Activated B cell treated with CpG ODN at 0.5 μM for 24 hours (primary cell): Measurements from ENCODE around the gene GGT7. TPM values are rescaled to one million over a fixed set of nuclear protein-coding genes. Genes with fewer than 3 reads are reported as not detected.
"Not testable (repeated sequence)": the region's sequence is repeated elsewhere in the genome, so short reads cannot be mapped to it uniquely, and the experiment has no call there.

Source experiments
- ATAC-seq: fragments of 200-7000 bp; cut with Tn5 transposase; one replicate; pipeline ENCODE4 v1.10.0; 2021; ENCODE audit warnings: low read depth, mild to moderate bottlenecking, moderate library complexity
- CTCF ChIA-PET: fragments of 350-600 bp; sonication (Branson Sonifier 250); formaldehyde crosslinking; loops from one replicate; lab custom pipeline; 2021; ENCODE audit warnings: antibody characterized with exemption; lab: Charles Lee
- POLR2A ChIA-PET: fragments of 350-600 bp; sonication (Branson Sonifier 250); formaldehyde crosslinking; loops from one replicate; lab custom pipeline; 2021; ENCODE audit warnings: antibody characterized with exemption; lab: Charles Lee
- DNase-seq: peaks from one replicate; pipeline ENCODE4 v3.0.0; 2022
- H3K27ac Mint-ChIP-seq: one replicate; pipeline ENCODE4 v1.8.0; 2020; ENCODE audit warnings: mixed read lengths
- H3K27me3 Mint-ChIP-seq: one replicate; pipeline ENCODE4 v1.8.0; 2021; ENCODE audit warnings: mixed read lengths
- H3K36me3 Mint-ChIP-seq: one replicate; pipeline ENCODE4 v1.8.0; 2021; ENCODE audit warnings: low read depth, mixed read lengths
- H3K4me1 Mint-ChIP-seq: one replicate; pipeline ENCODE4 v1.8.0; 2021; ENCODE audit warnings: mixed read lengths
- H3K4me3 Mint-ChIP-seq: one replicate; pipeline ENCODE4 v1.8.0; 2020; ENCODE audit warnings: mild to moderate bottlenecking, mixed read lengths
- H3K9me3 Mint-ChIP-seq: one replicate; pipeline ENCODE4 v1.8.0; 2020; ENCODE audit warnings: mixed read lengths
- intact Hi-C: fragments of 100-400 bp; cut with micrococcal nuclease; formaldehyde crosslinking; loops from one replicate; pipeline ENCODE4 v1.15.1; 2024
- total RNA-seq: library from RNA; stranded (reverse); gene quantifications from 2 replicates; pipeline ENCODE4 v1.2.3, GENCODE V29; 2022
- TF ChIP-seq, protein P1 (sequence below): fragments of 200-600 bp; IDR thresholded peaks from one replicate; pipeline ENCODE4 v1.8.0; 2022; ENCODE audit warnings: antibody characterized with exemption, mild to moderate bottlenecking

GGT7 gene
- total RNA-seq, 1 donor from 2014 or later = 20.6 TPM

DNA sequence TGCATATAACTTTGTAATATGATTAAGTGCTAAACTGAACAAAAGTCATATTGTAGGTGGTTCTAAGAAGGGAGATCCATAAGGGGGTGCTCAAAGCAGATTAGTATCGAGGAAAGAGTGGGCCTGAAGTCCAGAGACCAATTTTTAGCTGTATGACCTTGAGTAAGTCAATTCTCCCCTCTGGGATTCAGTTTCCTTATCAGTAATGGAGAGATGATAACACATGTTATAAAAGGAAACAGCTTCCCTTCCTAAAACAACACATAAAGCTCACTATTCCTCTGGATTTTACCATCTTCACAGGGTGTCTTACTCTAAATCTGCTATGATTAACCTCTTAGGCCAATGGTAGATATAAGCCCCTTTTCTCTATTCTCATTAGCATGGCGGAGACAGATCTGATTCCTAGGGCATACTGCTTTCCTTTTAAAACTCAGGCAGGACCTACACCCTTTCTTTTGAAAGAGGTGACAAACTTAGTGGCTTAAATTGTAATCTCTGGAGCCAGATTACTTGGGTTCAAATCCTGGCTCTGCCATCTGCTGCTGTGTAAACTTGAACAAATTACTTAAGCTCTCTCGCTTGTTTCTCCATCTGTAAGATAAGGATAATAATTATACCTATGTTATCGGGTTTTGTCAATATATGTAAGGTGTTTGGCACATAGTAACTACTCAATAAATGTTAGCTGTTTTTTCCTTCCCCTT, 43.2 kb upstream of the GGT7 start:
- ChIA-PET CTCF (no interaction called here), POLR2A (no interaction called here)
- Mint-ChIP-seq H3K27ac (no peak overlapping the region), H3K9me3 (no peaks in the 10 kb centered on the region), H3K4me1 (no peaks in the 10 kb centered on the region), H3K27me3 (no peaks in the 10 kb centered on the region), H3K4me3 (no peak overlapping the region), H3K36me3 (peaks cover 6% of the 10 kb centered on the region)
- intact Hi-C loops = no loop called here
- DNase-seq (no peak), ATAC-seq (no peak)
- TF ChIP-seq, protein P1, sequence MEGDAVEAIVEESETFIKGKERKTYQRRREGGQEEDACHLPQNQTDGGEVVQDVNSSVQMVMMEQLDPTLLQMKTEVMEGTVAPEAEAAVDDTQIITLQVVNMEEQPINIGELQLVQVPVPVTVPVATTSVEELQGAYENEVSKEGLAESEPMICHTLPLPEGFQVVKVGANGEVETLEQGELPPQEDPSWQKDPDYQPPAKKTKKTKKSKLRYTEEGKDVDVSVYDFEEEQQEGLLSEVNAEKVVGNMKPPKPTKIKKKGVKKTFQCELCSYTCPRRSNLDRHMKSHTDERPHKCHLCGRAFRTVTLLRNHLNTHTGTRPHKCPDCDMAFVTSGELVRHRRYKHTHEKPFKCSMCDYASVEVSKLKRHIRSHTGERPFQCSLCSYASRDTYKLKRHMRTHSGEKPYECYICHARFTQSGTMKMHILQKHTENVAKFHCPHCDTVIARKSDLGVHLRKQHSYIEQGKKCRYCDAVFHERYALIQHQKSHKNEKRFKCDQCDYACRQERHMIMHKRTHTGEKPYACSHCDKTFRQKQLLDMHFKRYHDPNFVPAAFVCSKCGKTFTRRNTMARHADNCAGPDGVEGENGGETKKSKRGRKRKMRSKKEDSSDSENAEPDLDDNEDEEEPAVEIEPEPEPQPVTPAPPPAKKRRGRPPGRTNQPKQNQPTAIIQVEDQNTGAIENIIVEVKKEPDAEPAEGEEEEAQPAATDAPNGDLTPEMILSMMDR = no peak

DNA sequence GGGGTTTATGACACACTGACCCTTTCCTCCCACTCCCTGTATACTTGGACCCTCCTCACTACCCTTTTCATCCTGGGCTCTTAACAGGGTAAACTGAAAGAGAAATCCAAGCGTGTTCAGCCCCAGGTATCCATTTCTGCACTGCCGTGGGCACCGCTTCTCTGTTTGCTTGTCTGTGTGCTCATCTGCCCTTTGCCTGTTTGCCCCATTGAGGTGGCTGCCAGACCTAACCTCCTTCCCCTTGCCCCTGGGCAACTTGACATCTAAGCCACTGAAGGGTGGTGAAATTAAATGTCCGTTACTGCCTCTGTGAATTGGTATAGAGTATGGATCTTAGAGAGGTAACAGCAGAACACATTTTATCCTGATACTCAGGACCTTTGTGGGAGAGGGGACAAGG, 42.5 kb upstream of the GGT7 start:
- intact Hi-C loops = no loop called here
- ChIA-PET POLR2A (no interaction called here), CTCF (no interaction called here)
- no peaks in the 10 kb centered on the region for H3K9me3 Mint-ChIP-seq
- H3K4me1 Mint-ChIP-seq = no peaks in the 10 kb centered on the region
- peaks cover 2% of the 10 kb centered on the region for H3K36me3 Mint-ChIP-seq
- ATAC-seq (no peak), DNase-seq (no peak)
- no peaks in the 10 kb centered on the region for H3K27me3 Mint-ChIP-seq
- H3K4me3 Mint-ChIP-seq = no peak overlapping the region
- TF ChIP-seq, protein P1 = no peak
- no peak overlapping the region for H3K27ac Mint-ChIP-seq

DNA sequence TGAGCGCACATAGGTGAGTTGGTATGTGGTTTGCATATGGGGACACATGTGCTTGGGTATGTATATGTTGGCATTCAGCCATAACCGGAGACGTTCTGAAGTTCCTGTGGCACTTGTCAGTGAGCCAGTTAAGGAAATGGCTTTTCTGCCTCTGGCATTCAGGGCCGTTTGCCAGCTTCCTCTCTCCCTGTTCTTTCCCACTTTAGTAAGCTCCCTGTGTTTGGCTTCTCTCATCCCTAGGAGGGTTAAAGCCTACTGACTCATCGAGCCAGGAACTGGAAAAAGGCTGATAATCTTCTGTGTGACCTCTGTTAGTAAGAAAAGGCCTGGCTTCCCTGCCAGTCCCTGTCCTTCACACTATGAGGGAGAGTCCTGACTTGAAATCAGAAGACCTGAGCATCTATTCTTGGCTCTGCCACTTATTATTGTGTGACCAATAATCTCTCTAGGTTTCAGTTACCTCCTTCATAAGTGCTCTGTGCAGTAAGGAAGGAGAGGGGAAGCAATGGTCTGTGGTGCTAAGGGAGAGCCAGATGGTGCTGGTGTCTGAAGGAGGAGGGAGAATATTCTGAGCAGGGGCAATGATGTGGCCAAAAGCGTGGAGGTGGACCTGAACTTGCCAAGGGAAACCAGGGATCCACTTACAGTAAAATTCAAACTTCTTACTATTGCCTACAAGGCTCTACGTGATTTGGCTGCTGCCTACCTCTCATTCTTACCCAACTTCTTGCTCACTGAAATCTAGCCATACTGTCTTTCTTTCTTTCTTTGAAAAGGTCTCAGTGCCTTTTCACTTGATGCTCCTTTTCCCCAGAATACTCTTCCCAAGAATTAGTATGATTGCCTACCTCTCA, 35.2 kb upstream of the GGT7 start:
- intact Hi-C loops = no loop called here
- Mint-ChIP-seq H3K9me3 (no peaks in the 10 kb centered on the region), H3K27me3 (no peaks in the 10 kb centered on the region), H3K27ac (no peak overlapping the region), H3K4me3 (no peak overlapping the region), H3K36me3 (no peaks in the 10 kb centered on the region), H3K4me1 (no peaks in the 10 kb centered on the region)
- ATAC-seq = no peak
- POLR2A ChIA-PET = no interaction called here
- TF ChIP-seq, protein P1 = no peak
- CTCF ChIA-PET = no interaction called here
- DNase-seq = no peak

DNA sequence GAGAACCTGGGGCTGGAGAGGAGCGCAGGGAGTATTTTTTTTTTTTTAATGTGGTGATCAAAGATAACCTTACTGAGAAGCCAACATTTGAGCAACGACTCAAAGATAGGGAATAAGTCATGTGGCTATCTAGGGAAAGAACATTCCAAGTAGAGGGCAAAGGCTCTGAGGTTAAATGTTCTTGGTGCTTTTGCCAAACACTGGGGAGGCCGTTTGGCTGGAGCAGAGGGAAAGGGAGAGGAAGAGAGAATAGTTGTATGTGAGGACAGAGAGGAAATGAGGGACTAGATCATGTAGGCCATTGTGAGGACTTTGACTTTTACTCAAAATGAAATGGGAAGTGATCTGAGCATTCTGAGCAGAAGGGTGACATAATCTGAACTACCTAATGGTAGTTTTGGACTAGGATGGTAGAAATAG, 31.6 kb upstream of the GGT7 start:
- H3K36me3 Mint-ChIP-seq = no peaks in the 10 kb centered on the region
- POLR2A ChIA-PET = interaction anchor here (0.7 kb wide), 2 partner anchors 12 to 142 kb away, joined by 3 to 11 read pairs; no protein-coding TSS in a partner anchor
- TF ChIP-seq, protein P1 = no peak
- no peak overlapping the region for H3K27ac Mint-ChIP-seq
- H3K9me3 Mint-ChIP-seq = no peaks in the 10 kb centered on the region
- DNase-seq = no peak
- CTCF ChIA-PET = interaction anchor here (0.6 kb wide), 1 partner anchor 305 kb away, joined by 3 read pairs; no protein-coding TSS in a partner anchor
- no peak overlapping the region for H3K4me3 Mint-ChIP-seq
- no peak for ATAC-seq
- intact Hi-C loops = no loop called here
- H3K4me1 Mint-ChIP-seq = no peaks in the 10 kb centered on the region
- no peaks in the 10 kb centered on the region for H3K27me3 Mint-ChIP-seq

DNA sequence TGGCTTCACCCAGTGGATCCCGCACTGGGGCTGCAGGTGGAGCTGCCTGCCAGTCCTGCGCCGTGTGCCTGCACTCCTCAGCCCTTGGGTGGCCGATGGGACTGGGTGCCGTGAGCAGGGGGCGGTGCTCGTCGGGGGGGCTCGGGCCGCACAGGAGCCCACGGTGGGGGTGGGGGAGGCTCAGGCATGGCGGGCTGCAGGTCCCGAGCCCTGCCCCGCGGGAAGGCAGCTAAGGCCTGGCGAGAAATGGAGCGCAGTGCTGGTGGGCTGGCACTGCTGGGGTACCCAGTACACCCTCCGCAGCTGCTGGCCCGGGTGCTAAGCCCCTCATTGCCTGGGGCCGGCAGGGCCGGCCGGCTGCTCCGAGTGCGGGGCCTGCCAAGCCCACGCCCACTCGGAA, 26.1 kb upstream of the GGT7 start:
- H3K36me3 Mint-ChIP-seq, H3K4me3 Mint-ChIP-seq, H3K9me3 Mint-ChIP-seq, intact Hi-C loops, DNase-seq, CTCF ChIA-PET, H3K27ac Mint-ChIP-seq, ATAC-seq, H3K4me1 Mint-ChIP-seq, H3K27me3 Mint-ChIP-seq, POLR2A ChIA-PET: not testable (repeated sequence)

DNA sequence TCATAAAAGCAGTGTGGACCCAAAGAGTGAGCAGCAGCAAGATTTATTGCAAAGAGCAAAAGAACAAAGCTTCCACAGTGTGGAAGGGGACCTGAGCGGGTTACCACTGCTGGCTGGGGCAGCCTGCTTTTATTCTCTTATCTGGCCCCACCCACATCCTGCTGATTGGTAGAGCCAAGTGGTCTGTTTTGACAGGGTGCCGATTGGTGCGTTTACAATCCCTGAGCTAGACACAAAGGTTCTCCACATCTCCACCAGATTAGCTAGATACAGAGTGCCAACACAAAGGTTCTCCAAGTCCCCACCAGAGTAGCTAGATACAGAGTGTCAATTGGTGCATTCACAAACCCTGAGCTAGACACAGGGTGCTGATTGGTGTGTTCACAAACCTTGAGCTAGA, 25.5 kb upstream of the GGT7 start:
- H3K4me1 Mint-ChIP-seq, ATAC-seq, CTCF ChIA-PET, H3K27ac Mint-ChIP-seq, H3K27me3 Mint-ChIP-seq, H3K9me3 Mint-ChIP-seq, POLR2A ChIA-PET, DNase-seq, intact Hi-C loops, H3K4me3 Mint-ChIP-seq, H3K36me3 Mint-ChIP-seq: not testable (repeated sequence)
